Stomach (tissue), 9 donors: ENCODE measurements around the gene SPAG7. TPM values are rescaled to one million over a fixed set of nuclear protein-coding genes. Genes with fewer than 3 reads are reported as not detected.
"Not testable (repeated sequence)": the region's sequence is repeated elsewhere in the genome, so short reads cannot be mapped to it uniquely, and the experiment has no call there.

Experiments
- DNase-seq, 2 donors: peaks; one replicate each; pipeline versions ENCODE4 v3.0.0 to v3.0.0-alpha.2; 2013 to 2019
- H3K27ac ChIP-seq, 5 donors: fragments of 200-600 bp in 4 of 5; sonication (generic) in 4 of 5; one replicate each; pipeline ENCODE4 v1.5.1; 2013 to 2019; ENCODE audit warnings: mild to moderate bottlenecking in 1 of 5, moderate library complexity in 1 of 5
- H3K27me3 ChIP-seq, 3 donors: fragments of 200-600 bp; sonication (generic); one replicate each; pipeline ENCODE4 v1.5.1; 2017 to 2019; ENCODE audit warnings: mixed run types in 1 of 3
- H3K36me3 ChIP-seq, 4 donors: fragments of 200-600 bp; sonication (generic); 1 replicate in 3 of 4; 2 replicates in 1 of 4; pipeline ENCODE4 v1.5.1; 2016 to 2019
- H3K4me1 ChIP-seq, 4 donors: fragments of 200-600 bp; sonication (generic); one replicate each; pipeline ENCODE4 v1.5.1; 2016 to 2019
- H3K4me3 ChIP-seq, 4 donors: fragments of 200-600 bp; sonication (generic) in 3 of 4; one replicate each; pipeline ENCODE4 v1.5.1; 2016 to 2019; ENCODE audit warnings: mild to moderate bottlenecking in 1 of 4
- H3K9me3 ChIP-seq, 4 donors: fragments of 200-600 bp; sonication (generic); one replicate each; pipeline ENCODE4 v1.5.1; 2016 to 2019
- CTCF ChIP-seq, 7 experiments: fragments of 450-650 bp in 4 of 7; fragments of 200-600 bp in 3 of 7; sonication (generic) in 3 of 7; IDR thresholded peaks; one replicate each; pipeline ENCODE4 v1.5.1; 2016 to 2019; ENCODE audit warnings: antibody characterized with exemption in 7 of 7, control low read depth in 2 of 7, mild to moderate bottlenecking in 1 of 7
- EP300 ChIP-seq: sonication (generic); formaldehyde crosslinking; IDR thresholded peaks from one replicate; pipeline ENCODE4 v1.6.1; 2017; ENCODE audit warnings: antibody characterized with exemption
- POLR2A ChIP-seq, 4 donors: fragments of 450-650 bp; IDR thresholded peaks; one replicate each; pipeline ENCODE4 v1.6.1; 2016; ENCODE audit warnings: antibody characterized with exemption in 4 of 4, control low read depth in 2 of 4, mild to moderate bottlenecking in 1 of 4, moderate library complexity in 1 of 4
- POLR2AphosphoS5 ChIP-seq, 3 donors: sonication (generic); formaldehyde crosslinking; IDR thresholded peaks; one replicate each; pipeline ENCODE4 v1.6.1; 2016; ENCODE audit warnings: antibody characterized with exemption in 3 of 3
- WGBS, 5 donors: extraction: QIAGEN DNeasy Blood & Tissue Kit in 3 of 5; methylation state at CpG; one replicate each; pipeline versions ENCODE4 v1.1.5 to v1.1.7; 2013 to 2018; 5-methylcytosine and 5-hydroxymethylcytosine counted together
- intact Hi-C: fragments of 100-400 bp; cut with DNase I; formaldehyde crosslinking; loops from one replicate; pipeline ENCODE4 v1.15.1; 2023; ENCODE audit warnings: low total_unique reads
- polyA plus RNA-seq, 3 donors: library from polyadenylated mRNA; stranded (reverse); fragments of 200-250 nt; gene quantifications; one replicate each; pipeline ENCODE4 v1.2.3, GENCODE V29; 2013
- total RNA-seq, 5 donors: library from RNA; depleted of rRNA; stranded (reverse); fragments of >200 nt; gene quantifications; one replicate each; pipeline versions ENCODE4 v1.1.0 to v1.2.3, GENCODE V29; 2014 to 2016
- donor health status: healthy with polysubstance abuse.
- donor health status: Bipolar disorder and iron deficiency.
- donor health status: healthy.

SPAG7 gene
- total and polyA plus RNA-seq, 8 donors, result 17.5 to 133 (median 67.0) TPM

- Histone ChIP-seq H3K4me1 (peaks cover 5 to 16% (median 11%) of the 10 kb centered on the region in 4 donors), H3K9me3 (no peaks in the 10 kb centered on the region), H3K27me3 (no peaks in the 10 kb centered on the region), H3K27ac (no peak within 1 kb of the TSS), H3K4me3 (no peak within 1 kb of the TSS), H3K36me3 (peaks cover 11 to 24% (median 13%) of the 10 kb centered on the region in 4 donors)
- 79 to 87% (median 82%) methylated on average over 14 of the region's 14 CpGs for WGBS, 5 donors
- DNase-seq, result no peak
- TF ChIP-seq POLR2AphosphoS5 (IDR thresholded peaks at IDR 0.05) (no peak), EP300 (no peak), CTCF (IDR thresholded peaks at IDR 0.05) (no peak), POLR2A (IDR thresholded peaks at IDR 0.05) (no peak)
- intact Hi-C loops, result no loop called here
These were observed 35.7 kb downstream of the SPAG7 start, which contains the start of gene GP1BA for GRCh38 chr17:4931963-4932362. Gene GP1BA, plus strand, starts transcription at chr17:4932277. Its CDS starts 328 bp downstream, at chr17:4932605.

- intact Hi-C loops, result no loop called here
These were observed 38.7 kb downstream of the SPAG7 start for GRCh38 chr17:4928881-4929280.

DNA sequence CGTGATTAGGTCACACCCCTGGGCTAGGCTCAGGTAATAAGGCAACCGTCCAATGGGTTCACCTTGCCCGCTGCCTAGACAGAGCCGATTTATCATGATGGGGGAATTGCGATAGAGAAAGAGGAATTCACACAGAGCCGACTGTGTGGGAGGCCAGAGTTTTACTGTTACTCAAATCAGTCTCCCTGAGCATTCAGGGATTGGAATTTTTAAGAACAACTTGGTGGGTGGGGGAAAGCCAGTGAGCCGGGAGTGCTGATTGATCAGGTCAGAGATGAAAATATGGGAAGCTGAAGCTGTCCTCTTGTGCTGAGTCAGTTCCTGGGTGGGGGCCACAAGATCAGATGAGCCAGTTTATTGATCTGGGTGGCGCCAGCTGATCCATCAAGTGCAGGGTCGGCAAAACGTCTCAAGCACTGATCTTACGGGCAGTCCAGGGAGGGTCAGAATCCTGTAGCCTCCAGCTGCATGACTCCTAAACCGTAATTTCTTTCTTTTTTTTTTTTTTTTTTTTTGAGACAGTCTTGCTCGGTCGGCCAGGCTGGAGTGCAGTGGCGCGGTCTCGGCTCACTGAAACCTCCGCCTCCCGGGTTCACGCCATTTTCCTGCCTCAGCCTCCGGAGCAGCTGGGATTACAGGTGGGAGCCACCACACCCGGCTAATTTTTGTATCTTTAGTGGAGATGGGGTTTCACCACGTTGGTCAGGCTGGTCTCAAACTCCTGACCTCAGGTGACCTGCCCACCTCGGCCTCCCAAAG, 40.9 kb downstream of the SPAG7 start:
- H3K36me3 ChIP-seq, H3K4me3 ChIP-seq, H3K27ac ChIP-seq, DNase-seq, intact Hi-C loops, H3K4me1 ChIP-seq, H3K27me3 ChIP-seq, H3K9me3 ChIP-seq: not testable (repeated sequence)
- WGBS, 5 donors, result 81 to 87% (median 84%) methylated on average over 23 to 24 of the region's 24 CpGs

More at GRCh38 chr17:4928881-4929280, 38.7 kb downstream of the SPAG7 start:
- Histone ChIP-seq H3K4me3 (no peak overlapping the region), H3K27ac (no peak overlapping the region), H3K4me1 (peaks cover under 1 to 6% (median 3%) of the 10 kb centered on the region in 4 donors), H3K36me3 (peaks cover 0 to 8% (median 0%) of the 10 kb centered on the region in 4 donors), H3K27me3 (no peaks in the 10 kb centered on the region), H3K9me3 (no peaks in the 10 kb centered on the region)
- 96 to 98% (median 96%) methylated on average over 18 of the region's 18 CpGs for WGBS, 5 donors
- no peak for DNase-seq
- TF ChIP-seq CTCF (IDR thresholded peaks at IDR 0.05) (no peak), POLR2A (IDR thresholded peaks at IDR 0.05) (no peak), POLR2AphosphoS5 (IDR thresholded peaks at IDR 0.05) (no peak), EP300 (no peak)

- no peaks in the 10 kb centered on the region for H3K4me1 ChIP-seq
- no peak overlapping the region for H3K27ac ChIP-seq
- no peaks in the 10 kb centered on the region for H3K9me3 ChIP-seq
- no peak overlapping the region for H3K4me3 ChIP-seq
- intact Hi-C loops, result no loop called here
- no peaks in the 10 kb centered on the region for H3K27me3 ChIP-seq
- DNase-seq, result no peak
- H3K36me3 ChIP-seq, result no peaks in the 10 kb centered on the region
- 87 to 92% (median 91%) methylated on average over 4 of the region's 4 CpGs for WGBS, 5 donors
- no peak for TF ChIP-seq CTCF (IDR thresholded peaks at IDR 0.05)
These were observed 46.3 kb downstream of the SPAG7 start for GRCh38 chr17:4921320-4921719.

DNA sequence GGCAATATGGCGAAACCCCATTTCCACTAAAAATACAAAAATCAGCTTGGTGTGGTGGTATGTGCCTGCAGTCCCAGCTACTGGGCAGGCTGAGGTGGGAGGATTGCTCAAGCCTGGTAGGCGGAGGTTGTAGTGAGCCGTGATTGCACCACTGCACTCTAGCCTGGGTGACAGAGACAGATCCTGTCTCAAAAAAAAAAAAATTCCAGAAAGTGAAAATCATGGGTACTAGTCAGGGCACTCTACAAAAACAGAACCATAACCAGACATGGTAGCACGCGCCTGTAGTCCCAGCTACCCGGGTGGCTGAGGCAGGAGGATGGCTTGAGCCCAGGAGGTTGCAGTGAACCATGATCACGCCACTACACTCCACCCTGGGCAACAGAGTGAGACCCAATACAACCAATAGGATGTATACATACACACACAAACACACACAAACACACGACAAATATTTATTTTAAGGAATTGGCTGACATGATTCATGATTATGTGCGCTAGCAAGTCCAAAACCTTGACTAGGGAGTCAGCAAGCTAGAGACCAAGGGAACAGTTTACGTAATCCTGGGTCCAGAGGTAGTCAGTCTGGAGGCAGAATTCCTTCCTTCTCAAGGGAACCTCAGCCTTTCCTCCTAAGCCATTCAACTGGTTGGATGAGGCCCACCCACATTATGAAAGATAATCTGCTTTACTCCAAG, 47.1 kb downstream of the SPAG7 start:
- no peak for DNase-seq
- no peak overlapping the region for H3K4me3 ChIP-seq
- no peak overlapping the region for H3K27ac ChIP-seq
- WGBS, 5 donors, result 78 to 83% (median 81%) methylated on average over 10 of the region's 10 CpGs
- no peaks in the 10 kb centered on the region for H3K4me1 ChIP-seq
- H3K36me3 ChIP-seq, result no peaks in the 10 kb centered on the region
- no peaks in the 10 kb centered on the region for H3K9me3 ChIP-seq
- intact Hi-C loops, result no loop called here
- TF ChIP-seq POLR2AphosphoS5 (IDR thresholded peaks at IDR 0.05) (no peak), EP300 (no peak), CTCF (IDR thresholded peaks at IDR 0.05) (no peak), POLR2A (IDR thresholded peaks at IDR 0.05) (no peak)
- H3K27me3 ChIP-seq, result no peaks in the 10 kb centered on the region
